ENCODE measurements around the gene CFAP65.

The CFAP65 gene

DNA sequence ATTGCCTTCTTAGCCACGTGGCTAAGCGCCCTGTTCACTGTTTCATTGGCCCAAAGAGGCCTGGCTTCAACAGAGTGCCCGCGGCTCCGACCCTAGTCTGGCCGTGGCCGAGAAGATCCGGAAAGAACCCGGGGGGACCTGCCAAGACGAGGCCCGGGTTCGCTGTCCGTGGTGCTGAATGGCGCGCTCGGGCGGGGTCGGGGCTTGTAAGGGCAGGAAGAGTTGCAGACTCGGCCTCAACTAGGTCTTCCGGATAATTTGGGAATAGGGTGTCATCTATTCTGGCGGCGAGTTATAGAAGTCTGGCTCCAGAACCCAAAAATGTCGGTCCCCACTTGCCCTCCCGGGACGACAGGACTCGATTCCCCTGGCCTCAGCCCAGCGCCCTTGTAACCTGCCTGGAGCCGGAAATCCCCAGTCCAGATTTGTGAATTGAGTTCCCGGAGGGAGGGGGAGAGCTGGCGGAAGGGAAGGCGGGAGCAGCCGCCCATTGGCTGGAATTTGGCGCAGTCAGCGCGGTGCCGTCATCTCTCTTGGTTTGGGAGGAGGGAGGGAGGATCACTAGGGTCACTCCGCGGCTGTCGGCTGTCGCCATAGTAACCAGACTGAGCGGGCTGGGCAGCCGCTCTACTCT is 78.3 kb downstream of the CFAP65 start:
- DNase-seq: peak; percentile 64

DNA sequence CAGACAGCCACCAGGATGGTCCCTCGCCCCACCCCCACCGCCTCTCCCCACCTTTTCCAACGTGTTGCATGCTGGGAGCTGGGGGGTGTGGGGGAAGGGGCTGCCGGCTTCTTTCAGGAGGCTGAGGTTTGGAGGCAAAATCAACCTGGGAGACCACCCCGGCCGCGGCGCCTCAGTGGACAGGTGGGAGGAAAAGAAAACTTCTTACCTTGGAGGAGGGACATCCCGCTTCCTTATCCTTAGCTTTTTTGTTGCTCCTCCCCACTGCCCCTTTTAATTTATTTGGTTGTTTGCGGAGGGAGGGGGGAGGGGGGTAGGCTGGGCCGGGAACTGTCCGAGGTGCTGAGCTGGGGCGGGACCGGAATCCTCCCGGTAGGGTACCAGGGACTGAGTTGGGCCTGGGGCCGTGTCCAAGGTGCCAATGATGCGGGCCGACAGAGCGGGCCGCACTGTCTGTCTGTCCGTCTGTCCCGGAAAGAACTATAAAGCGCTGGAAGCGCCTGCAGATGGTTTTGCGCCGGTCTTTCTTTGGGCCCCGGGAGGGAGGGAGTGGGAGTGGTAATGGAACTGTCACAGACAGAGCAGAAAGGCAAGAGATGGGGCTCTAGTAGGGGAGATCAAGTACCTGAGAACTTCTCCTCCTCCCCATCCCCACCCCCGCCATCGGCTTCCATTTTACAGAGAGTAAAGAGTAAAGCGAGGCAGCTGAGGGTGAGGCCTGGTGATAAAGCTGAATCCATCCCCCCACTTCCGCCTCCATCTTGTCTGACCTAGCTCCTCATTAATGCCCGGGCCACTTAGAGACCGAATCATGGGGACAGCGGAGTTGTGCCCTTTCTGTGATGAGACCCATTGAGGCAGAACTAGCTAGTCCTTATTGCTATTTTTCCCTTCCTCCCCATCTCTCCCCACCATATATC is 79.4 kb downstream of the CFAP65 start:
- no peak for DNase-seq

DNA sequence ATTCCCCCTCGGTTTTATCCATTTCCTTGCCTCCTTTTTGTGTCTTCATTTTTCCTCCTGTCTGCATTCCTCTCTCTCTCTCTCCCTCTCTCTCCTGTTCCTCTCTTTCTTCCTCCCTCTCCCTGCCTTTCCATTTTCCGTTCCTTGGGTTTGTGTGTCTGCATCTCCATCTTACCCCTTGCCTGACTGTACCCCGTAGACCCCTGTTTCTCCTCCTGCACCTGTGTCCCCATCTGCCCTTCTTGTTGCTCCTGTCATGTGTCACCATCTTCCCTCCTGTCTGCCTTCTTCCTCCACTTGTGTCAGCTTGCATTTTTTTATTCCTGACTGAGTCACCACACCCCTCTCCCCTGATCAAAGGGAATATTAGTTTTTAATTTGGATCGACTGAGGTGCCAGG is 80.1 kb downstream of the CFAP65 start:
- no peak for DNase-seq

DNA sequence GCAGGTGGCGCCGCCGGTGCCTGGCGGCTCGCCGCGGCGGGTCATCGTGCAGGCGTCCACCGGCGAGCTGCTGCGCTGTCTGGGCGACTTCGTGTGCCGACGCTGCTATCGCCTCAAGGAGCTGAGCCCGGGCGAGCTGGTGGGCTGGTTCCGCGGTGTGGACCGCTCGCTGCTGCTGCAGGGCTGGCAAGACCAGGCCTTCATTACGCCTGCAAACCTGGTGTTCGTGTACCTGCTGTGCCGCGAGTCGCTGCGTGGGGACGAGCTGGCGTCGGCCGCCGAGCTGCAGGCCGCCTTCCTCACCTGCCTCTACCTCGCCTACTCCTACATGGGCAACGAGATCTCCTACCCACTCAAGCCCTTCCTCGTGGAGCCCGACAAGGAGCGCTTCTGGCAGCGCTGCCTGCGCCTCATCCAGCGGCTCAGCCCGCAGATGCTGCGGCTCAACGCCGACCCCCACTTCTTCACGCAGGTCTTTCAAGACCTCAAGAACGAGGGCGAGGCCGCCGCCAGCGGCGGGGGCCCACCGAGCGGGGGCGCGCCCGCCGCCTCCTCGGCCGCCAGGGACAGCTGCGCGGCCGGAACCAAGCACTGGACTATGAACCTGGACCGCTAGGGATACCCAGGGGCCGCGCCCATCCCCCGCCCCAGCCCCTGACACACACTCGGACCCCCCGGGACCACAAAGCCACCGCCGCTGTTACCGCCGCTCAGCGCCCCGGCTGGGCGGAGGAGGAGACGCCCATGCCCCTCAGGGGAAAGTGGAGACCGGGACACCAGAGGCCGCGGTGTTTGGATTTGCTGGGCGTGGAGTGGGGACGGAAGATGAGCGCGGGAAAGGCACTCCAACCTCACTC is 80.8 kb downstream of the CFAP65 start:
- no peak for DNase-seq

DNA sequence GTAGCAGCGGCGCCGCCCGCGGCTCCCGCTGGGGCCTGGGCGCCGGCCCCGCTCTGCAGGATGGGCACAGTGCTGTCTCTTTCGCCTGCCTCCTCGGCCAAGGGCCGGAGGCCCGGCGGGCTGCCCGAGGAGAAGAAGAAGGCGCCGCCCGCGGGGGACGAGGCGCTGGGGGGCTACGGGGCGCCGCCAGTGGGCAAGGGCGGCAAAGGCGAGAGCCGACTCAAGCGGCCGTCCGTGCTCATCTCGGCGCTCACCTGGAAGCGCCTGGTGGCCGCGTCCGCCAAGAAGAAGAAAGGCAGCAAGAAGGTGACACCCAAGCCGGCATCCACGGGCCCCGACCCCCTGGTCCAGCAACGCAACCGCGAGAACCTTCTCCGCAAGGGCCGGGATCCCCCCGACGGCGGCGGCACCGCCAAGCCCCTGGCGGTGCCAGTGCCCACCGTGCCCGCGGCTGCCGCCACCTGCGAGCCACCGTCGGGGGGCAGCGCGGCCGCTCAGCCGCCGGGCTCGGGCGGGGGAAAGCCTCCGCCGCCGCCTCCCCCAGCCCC is 81.5 kb downstream of the CFAP65 start:
- DNase-seq: no peak

DNA sequence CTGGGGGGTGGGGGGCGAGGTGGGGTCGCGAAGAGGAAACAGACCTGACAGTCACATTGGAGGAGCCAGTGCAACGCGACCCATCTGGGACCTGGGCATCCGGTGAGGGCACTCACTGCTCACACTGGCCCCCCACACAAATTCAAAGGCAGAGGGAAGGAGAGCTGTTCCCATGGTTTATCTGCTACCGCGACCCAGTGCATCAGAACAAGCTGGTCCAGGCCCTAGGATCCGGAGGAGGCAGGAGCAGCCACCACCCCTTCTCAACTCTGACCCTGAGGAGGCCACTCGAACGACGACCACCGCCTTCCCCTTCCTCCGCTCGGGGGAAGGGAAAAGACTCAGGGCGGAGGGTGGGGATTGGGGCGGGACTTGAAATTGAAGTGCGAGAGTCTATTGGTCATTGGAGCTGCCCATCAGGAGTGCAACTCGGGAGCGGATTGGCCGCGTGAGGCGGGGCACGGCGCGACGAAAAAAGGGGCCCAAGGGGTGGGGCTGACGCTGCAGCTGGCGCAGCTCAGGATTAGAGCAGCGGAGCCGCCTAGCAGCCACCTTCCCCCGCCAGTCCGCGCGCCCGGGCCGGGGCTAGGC is 82.1 kb downstream of the CFAP65 start, which contains the start of gene CDK5R2:
TSS of gene CDK5R2 (plus strand) at position 526 of the 591 bp plus-strand sequence. CDS start 155 bp downstream, outside the sequence.
- peak; percentile 57 for DNase-seq

DNA sequence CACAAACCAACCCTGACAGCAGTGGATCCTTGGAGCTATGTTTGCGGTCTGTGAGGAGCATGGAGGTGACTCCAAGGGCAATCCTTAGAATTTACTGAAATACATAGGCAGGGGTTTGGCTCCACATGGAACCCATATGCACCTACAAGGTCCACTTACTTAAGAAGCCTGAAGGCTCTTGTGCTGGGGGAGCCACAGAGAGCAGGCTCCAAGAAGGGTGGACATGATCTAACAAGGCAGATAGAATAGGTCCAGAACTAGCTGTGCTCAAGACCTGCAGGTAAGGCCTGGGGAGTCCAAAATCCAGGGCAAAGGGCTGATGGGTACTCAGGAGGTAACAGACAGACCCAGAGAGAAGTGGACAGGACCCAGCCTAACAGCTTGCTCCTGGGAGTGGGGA is 83.0 kb downstream of the CFAP65 start:
- DNase-seq: no peak

DNA sequence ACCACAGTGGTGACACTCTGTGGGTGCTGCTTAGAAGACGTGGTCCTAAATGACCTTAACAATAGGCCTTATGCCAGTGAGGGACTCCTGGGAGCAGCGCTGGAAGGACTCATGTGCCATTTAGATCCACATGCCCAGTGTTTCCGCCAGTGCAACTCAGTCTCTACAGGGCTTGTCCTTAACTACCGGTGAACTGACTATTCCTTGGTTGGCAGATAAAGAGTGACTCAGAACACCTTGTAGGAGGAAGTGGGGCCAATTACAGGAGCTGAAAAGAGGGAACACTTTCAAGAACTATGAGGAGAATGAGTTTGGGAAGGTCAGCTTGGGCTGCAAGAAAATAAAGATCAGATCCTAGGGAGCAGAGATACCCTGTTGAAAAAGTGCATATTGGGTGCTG is 83.6 kb downstream of the CFAP65 start:
- no peak for DNase-seq

DNA sequence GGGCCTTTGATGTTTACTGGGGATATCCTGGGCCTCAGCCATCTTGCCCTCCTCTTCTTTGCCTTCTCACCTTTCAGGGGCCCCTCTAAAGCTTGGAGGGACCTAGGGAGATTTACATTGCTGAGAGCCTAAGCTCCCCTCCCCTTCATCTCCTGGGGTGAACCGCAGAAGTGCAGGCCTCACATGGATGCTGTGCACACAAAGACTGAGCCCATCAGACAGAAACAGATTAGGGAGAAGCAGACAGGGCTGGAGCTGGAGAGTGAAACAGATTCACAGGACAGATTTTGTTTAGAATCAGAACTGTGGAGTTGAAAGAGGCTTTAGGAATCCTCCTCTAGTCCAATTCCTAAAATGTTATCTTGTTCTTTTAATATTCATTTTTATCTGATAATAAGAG is 85.3 kb downstream of the CFAP65 start:
- DNase-seq: no peak

DNA sequence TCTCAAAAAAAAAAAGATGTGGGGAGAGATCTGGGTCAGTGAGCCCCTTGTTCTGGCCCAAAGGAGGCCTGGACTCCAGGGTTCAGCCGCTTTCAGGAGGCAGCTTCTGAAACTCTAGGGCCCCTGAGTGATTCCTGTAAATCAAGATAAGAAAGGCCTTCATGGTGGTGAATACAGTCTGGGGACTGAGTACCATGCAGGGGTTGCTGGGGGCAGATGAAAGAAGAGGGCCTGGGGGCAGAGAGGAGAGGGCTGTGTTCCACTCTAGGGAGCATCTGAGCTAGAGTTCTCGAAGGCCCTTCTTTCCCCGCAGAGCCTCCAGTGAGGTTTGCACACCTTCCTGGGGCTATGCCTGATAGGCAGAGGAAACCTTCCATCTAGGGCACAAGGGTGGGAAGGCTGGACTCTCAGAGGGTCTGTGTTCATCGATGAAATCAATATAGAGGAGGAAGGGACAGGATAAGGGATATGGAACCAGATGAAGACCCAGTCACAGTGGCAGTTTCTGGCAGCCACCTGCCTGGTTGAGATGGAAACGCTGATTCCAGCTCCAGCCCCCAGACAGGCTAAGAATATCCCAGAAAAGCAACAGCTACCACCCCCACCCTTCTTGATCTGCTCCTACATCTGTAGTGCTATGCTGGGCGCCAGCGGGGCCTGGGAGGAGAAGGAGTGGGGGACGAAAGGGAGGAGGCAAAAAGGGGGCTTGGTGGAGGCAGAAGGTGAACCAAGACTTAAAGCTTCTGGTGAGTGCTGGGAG is 86.6 kb downstream of the CFAP65 start:
- DNase-seq: no peak

DNA sequence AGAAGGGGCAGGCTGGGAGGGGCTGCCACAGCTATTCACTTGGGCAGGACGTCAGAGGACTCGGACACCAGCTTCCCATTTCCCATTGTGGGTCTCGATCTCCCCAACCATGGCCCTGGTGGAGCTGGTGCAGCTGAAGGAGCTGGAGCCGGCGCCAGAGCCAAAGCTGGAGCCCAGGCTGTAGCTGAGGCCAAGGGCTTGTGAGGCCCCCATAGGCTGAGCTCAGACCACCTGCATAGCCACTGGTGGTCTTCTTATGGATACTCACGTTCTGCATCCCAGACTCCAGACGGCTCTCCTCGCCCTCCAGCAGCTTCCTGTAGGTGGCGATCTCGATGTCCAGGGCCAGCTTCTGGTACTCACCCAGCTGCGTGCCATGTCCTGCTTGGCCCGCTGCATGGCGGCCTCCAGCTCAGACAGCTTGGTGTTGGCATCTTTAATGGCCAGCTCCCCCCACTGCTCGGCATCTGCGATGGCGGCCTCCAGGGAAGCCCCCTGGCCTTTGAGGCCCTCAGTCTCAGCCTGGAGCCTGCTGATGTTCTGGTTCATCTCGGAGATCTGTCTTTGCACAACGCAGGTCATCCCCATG is 87.9 kb downstream of the CFAP65 start:
- no peak for DNase-seq

Data from stimulated activated CD4-positive, alpha-beta T cell treated with anti-CD3 and anti-CD28 coated beads, Interleukin-12 subunit alpha, Interleukin-12 subunit beta, amount 100 ng/mL, for 4 hours (primary cell).